PC-9 (cell line): ENCODE measurements around the gene SELENON.

Experiments
- CTCF ChIP-seq: fragments of 200-600 bp; sonication (generic); conservative IDR thresholded peaks from 2 replicates; pipeline ENCODE4 v1.6.1; 2017; ENCODE audit warnings: mixed run types, antibody characterized with exemption, mild to moderate bottlenecking, moderate library complexity
- EZH2 ChIP-seq: fragments of 200-600 bp; sonication (generic); IDR thresholded peaks from 2 replicates; pipeline ENCODE4 v1.8.0; 2017; ENCODE audit warnings: antibody characterized with exemption, low read depth

- TF ChIP-seq EZH2 (no peak), CTCF (no peak)
Observed at GRCh38 chr1:25774921-25775771, 24.8 kb upstream of the SELENON start.
